HG03457 (cell line): ENCODE results near the gene HABP4.

Experiments
- ATAC-seq: cut with Tn5 transposase; IDR thresholded peaks from one replicate; pipeline ENCODE4 v1.9.1; 2021; ENCODE audit warnings: moderate number of reproducible peaks; ENCODE audit not compliant: unreplicated experiment

Gene HABP4

GRCh38 chr9:96467784-96468183 is 17.8 kb downstream of the HABP4 start:
- no peak for ATAC-seq

DNA sequence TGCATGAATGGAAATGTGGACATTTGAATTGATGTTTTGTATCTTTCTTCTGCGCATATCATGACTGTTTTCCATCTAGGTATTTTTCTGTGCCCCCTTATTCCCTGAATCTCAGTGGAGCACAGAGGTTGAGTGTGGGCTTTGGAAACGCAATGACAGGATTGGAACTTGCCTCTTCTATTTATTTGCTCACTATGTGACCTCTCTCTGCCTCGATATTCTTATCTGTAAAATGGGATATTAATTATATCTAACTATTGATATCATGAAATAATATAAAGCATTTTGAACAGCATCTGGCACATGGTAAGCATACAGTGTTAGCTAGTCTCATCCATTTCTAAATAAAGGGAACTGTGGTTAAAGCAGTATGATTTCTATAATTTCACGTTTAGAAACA is 26.0 kb downstream of the HABP4 start:
- no peak for ATAC-seq

GRCh38 chr9:96476591-96476990 is 26.6 kb downstream of the HABP4 start:
- no peak for ATAC-seq

GRCh38 chr9:96478829-96479371 is 28.9 kb downstream of the HABP4 start:
- ATAC-seq, result peak; percentile 58

- no peak for ATAC-seq
These were observed 30.8 kb downstream of the HABP4 start for GRCh38 chr9:96480736-96481135.

GRCh38 chr9:96482476-96482875 is 32.5 kb downstream of the HABP4 start:
- ATAC-seq, result no peak

- no peak for ATAC-seq
These were observed 33.2 kb downstream of the HABP4 start for GRCh38 chr9:96483197-96483596.

GRCh38 chr9:96483733-96484390 is 33.9 kb downstream of the HABP4 start:
- ATAC-seq, result no peak

DNA sequence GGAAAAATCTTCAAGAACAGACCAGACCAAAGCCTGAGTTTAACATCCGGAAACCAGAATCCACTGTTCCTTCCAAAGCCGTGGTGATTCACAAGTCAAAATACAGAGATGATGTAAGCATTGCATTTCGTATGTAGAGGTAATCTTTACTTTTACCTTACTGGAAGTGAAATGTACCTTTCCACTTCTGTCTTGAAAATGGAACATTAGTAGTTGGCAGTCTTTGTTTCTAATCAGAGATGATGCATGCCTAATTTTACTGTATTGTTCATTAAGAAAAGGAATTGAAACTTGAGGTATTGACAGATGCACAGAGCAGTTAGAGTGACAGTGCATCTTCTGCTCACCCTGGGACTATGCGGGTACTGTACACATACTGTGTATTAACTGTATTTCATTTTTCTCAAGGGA is 34.6 kb downstream of the HABP4 start:
- peak; percentile 75 for ATAC-seq

GRCh38 chr9:96485280-96485679 is 35.3 kb downstream of the HABP4 start:
- ATAC-seq, result no peak

- no peak for ATAC-seq
These were observed 36.5 kb downstream of the HABP4 start for GRCh38 chr9:96486386-96487028.

- ATAC-seq, result no peak
These were observed 37.0 kb downstream of the HABP4 start for GRCh38 chr9:96487029-96487396.

DNA sequence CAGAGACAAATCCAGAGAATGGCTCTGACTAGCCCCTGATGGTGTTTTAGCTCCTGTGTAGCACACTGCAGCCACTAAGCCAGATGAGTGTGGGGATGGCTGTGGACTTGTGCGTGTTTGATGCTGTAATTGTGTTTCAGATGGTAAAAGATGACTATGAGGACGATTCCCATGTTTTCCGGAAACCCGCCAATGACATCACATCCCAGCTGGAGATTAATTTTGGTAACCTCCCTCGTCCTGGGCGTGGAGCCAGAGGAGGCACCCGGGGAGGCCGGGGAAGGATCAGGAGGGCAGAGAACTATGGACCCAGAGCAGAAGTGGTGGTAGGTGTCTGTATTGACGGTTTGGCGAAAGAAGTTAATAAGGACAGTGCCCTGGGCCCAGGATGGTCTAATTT is 38.0 kb downstream of the HABP4 start:
- no peak for ATAC-seq

DNA sequence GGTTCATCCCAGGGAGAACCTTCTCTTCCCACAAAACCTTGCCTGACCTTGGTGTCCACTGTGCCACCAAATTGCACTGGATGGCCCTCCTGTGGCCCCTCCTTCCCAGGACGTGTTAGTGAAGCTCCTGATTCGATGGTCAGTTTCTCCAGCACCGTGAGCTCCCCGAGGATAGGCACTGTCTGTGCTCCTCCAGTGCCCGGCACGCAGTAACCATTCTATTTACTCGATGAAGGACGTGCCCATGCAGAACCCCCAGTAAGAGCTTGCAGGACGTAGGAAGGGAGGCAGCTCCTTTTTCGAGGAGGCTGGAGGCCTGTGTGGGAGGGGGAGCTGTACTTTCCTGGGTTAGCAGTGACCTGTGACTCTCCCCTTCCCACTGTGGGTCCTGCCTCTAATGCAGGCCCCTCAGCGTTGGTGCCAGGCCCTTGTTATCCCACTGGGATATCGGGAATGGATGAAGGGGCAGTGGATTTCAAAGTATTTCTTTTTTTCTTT is 39.6 kb downstream of the HABP4 start:
- ATAC-seq, result no peak

- no peak for ATAC-seq
These were observed 40.6 kb downstream of the HABP4 start for GRCh38 chr9:96490534-96491078.

GRCh38 chr9:96491079-96491879 is 41.3 kb downstream of the HABP4 start:
- no peak for ATAC-seq

GRCh38 chr9:96491880-96492525 is 42.0 kb downstream of the HABP4 start:
- ATAC-seq, result no peak

DNA sequence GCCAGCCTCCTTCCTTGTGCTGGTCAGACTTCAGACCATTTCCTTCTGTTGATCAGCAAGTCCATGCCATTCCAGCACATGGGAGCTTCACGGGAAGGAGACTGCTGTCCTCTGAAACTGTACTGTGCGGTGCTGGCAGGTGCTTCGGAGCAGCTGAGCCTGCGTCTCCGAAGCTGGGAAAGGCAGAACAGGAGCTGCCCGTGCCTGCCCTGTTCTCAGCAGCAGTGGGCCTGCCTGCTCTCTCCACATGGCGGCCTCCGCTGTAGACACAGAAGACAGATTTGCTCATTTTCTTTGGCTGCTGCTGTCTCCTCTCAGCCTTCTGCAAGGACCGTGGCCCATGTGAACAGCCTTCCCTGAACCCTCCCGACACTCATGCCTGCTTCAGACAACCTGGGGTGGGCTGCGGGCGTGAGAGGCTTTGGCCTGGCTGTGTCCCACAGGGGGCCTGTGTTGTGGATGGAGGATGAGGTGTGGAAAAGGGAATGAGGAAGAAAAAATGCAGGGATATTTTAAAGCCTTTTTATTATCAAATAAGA is 43.1 kb downstream of the HABP4 start:
- no peak for ATAC-seq

DNA sequence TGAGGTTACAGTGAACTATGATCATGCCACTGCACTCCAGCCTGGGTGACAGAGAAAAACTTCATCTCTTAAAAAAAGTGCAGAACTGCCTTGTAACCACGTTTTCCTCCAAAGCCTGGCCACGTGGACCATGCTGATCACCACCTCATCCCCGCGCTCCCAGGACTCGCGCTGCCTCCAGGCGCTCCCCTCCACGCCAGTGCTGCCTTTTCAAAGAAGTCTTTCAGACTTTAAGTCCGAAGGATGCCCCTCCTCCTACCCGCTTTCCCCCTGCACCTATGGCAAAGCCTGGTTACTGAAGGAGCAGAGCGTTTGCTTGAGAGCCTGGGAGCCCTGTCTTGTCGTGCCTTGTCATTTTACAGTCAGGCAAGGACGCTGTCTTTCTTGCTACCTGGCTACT is 43.8 kb downstream of the HABP4 start:
- no peak for ATAC-seq

DNA sequence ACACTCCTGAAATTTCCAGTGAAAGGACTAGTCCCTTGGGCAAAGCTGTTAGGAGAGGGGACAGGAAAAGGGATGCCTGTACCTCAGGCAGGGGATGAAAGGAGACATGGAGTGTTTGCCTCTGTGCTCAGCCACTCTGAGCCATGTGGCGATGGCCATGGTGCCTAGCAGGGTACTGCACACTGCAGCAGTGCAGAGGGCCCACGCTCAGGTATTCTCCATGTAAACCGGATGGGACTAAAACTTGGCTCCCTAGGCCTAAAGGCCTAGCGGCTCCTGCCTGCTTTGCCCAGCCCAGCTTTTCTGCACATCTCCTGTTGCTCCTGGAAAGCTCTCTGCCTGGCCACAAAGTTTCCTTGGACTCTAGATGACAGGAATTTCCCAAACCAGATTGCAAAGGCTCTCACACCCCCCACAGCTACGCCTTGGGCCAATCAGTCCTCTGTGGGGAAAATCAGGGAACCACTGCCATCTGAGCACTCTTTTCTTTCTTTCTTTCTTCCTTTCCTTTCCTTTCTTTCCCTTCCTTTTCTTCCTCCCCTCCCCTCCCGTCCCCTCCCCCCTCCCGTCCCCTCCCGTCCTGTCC is 44.3 kb downstream of the HABP4 start:
- no peak for ATAC-seq
